DOHH2 (cell line): Measurements from ENCODE around the gene RNF217.

Experiments used
- CTCF ChIP-seq: fragments of 200-600 bp; sonication (generic); IDR thresholded peaks from one replicate; pipeline ENCODE4 v1.5.1; 2014; ENCODE audit warnings: antibody characterized with exemption, mild to moderate bottlenecking, low read depth, low read length; ENCODE audit not compliant: poor library complexity, severe bottlenecking
- EZH2phosphoT487 ChIP-seq: fragments of 200-600 bp; sonication (generic); IDR thresholded peaks from 2 replicates; pipeline ENCODE4 v1.6.1; 2017; ENCODE audit warnings: borderline replicate concordance, mild to moderate bottlenecking, antibody characterized with exemption, low read length, moderate library complexity, mixed read lengths

- TF ChIP-seq CTCF (no peak), EZH2phosphoT487 (no peak)
These were observed 88.6 kb downstream of the RNF217 start for GRCh38 chr6:125050663-125051318.
